Fibroblast of lung (primary cell): ENCODE measurements around the gene ENOX1. TPM values are rescaled to one million over a fixed set of nuclear protein-coding genes. Genes with fewer than 3 reads are reported as not detected.

Experiments used
- DNase-seq, 2 donors: peaks; one replicate each; pipeline versions ENCODE4 v3.0.0 to v3.0.0-alpha.2; 2010; ENCODE audit warnings: low read depth in 2 of 2
- H2AFZ ChIP-seq: 2 replicates; pipeline ENCODE4 v1.5.1; 2012; ENCODE audit warnings: low read length, control low read depth, inconsistent platforms
- H3K27ac ChIP-seq: 2 replicates; pipeline ENCODE4 v1.5.1; 2011; ENCODE audit warnings: low read length, control low read depth; ENCODE audit not compliant: insufficient read depth
- H3K27me3 ChIP-seq: 2 replicates; pipeline ENCODE4 v1.5.1; 2011; ENCODE audit warnings: mild to moderate bottlenecking, low read length; ENCODE audit not compliant: control insufficient read depth, insufficient read depth
- H3K36me3 ChIP-seq: 2 replicates; pipeline ENCODE4 v1.5.1; 2011; ENCODE audit warnings: low read length; ENCODE audit not compliant: control insufficient read depth, insufficient read depth
- H3K4me1 ChIP-seq: 2 replicates; pipeline ENCODE4 v1.5.1; 2011; ENCODE audit warnings: low read length; ENCODE audit not compliant: control insufficient read depth, insufficient read depth; ENCODE audit errors: extremely low read depth
- H3K4me2 ChIP-seq: 2 replicates; pipeline ENCODE4 v1.5.1; 2011; ENCODE audit warnings: low read length, control low read depth; ENCODE audit not compliant: insufficient read depth; ENCODE audit errors: extremely low read depth
- H3K4me3 ChIP-seq, 4 experiments: fragments of 200-600 bp in 1 of 4; sonication (generic) in 1 of 4; replicated peaks in 1 of 4; 2 replicates each; pipeline ENCODE4 v1.5.1; 2011 to 2016; ENCODE audit warnings: low read length in 4 of 4, low read depth in 3 of 4, mild to moderate bottlenecking in 3 of 4, control low read depth in 2 of 4, inconsistent platforms in 1 of 4, mixed read lengths in 1 of 4; ENCODE audit not compliant: insufficient read depth in 1 of 4; ENCODE audit errors: control extremely low read depth in 1 of 4
- H3K79me2 ChIP-seq: 2 replicates; pipeline ENCODE4 v1.5.1; 2012; ENCODE audit warnings: mild to moderate bottlenecking, low read length, inconsistent platforms; ENCODE audit not compliant: control insufficient read depth, insufficient read depth
- H3K9ac ChIP-seq: 2 replicates; pipeline ENCODE4 v1.5.1; 2011; ENCODE audit warnings: mild to moderate bottlenecking, low read length, control low read depth; ENCODE audit not compliant: insufficient read depth
- H3K9me3 ChIP-seq: 2 replicates; pipeline ENCODE4 v1.5.1; 2012; ENCODE audit warnings: low read depth, low read length; ENCODE audit not compliant: control insufficient read depth, insufficient read depth
- H4K20me1 ChIP-seq: 2 replicates; pipeline ENCODE4 v1.5.1; 2011; ENCODE audit warnings: low read length; ENCODE audit not compliant: control insufficient read depth, insufficient read depth; ENCODE audit errors: extremely low read depth
- CTCF ChIP-seq, 2 donors: IDR thresholded peaks in 1 of 2; conservative IDR thresholded peaks in 1 of 2; 1 replicate in 1 of 2; 2 replicates in 1 of 2; pipeline ENCODE4 v1.5.1; 2011 to 2012; ENCODE audit warnings: low read length in 2 of 2, control low read depth in 1 of 2, inconsistent platforms in 1 of 2, low read depth in 1 of 2, mild to moderate bottlenecking in 1 of 2
- EZH2 ChIP-seq: IDR thresholded peaks from 2 replicates; pipeline ENCODE4 v1.5.1; 2012; ENCODE audit warnings: low read length, control low read depth, mild to moderate bottlenecking; ENCODE audit errors: missing control alignments
- polyA plus RNA-seq, 2 donors: library from polyadenylated mRNA; depleted of rRNA in 1 of 2; stranded (reverse) in 1 of 2; unstranded in 1 of 2; fragments of >200 nt; gene quantifications; 2 replicates each; pipeline ENCODE4 v1.2.1, GENCODE V29; 2011 to 2012; ENCODE audit warnings: missing spikeins in 1 of 2
- total RNA-seq: library from RNA; depleted of rRNA; stranded (reverse); fragments of >200 nt; gene quantifications from 2 replicates; pipeline ENCODE4 v1.2.1, GENCODE V29; 2014

The ENOX1 gene
- total and polyA plus RNA-seq, 2 donors (not counting 1 experiment from before 2014, with no cell fraction given) = 3.5 to 7.6 TPM

GRCh38 chr13:43780666-43781065 is 6.1 kb downstream of the ENOX1 start:
- no peaks in the 10 kb centered on the region for H3K27me3 ChIP-seq
- no peak overlapping the region for H2AFZ ChIP-seq
- no peak overlapping the region for H3K4me2 ChIP-seq
- no peaks in the 10 kb centered on the region for H3K4me1 ChIP-seq
- no peaks in the 10 kb centered on the region for H3K9me3 ChIP-seq
- H4K20me1 ChIP-seq = no peaks in the 10 kb centered on the region
- DNase-seq = no peak
- no peaks in the 10 kb centered on the region for H3K79me2 ChIP-seq
- H3K9ac ChIP-seq = no peak overlapping the region
- H3K27ac ChIP-seq = no peak overlapping the region
- no peaks in the 10 kb centered on the region for H3K36me3 ChIP-seq
- TF ChIP-seq EZH2 = no peak
- no peak for TF ChIP-seq CTCF (conservative IDR thresholded peaks at IDR 0.05 in 1 of 2, IDR thresholded peaks at IDR 0.05 in 1 of 2; ENCODE audit: low read depth in 1 of 2, low read length in 2 of 2)
- no peak overlapping the region for H3K4me3 ChIP-seq

GRCh38 chr13:43776501-43777079 is 10.2 kb downstream of the ENOX1 start:
- Histone ChIP-seq H3K4me2 (no peak overlapping the region), H3K4me3 (no peak overlapping the region), H2AFZ (no peak overlapping the region), H3K9ac (no peak overlapping the region), H3K79me2 (no peaks in the 10 kb centered on the region), H3K36me3 (no peaks in the 10 kb centered on the region), H3K9me3 (no peaks in the 10 kb centered on the region), H3K27ac (no peak overlapping the region), H4K20me1 (no peaks in the 10 kb centered on the region), H3K4me1 (no peaks in the 10 kb centered on the region), H3K27me3 (no peaks in the 10 kb centered on the region)
- DNase-seq = no peak
- TF ChIP-seq EZH2 (no peak), CTCF (conservative IDR thresholded peaks at IDR 0.05 in 1 of 2, IDR thresholded peaks at IDR 0.05 in 1 of 2; ENCODE audit: low read depth in 1 of 2, low read length in 2 of 2) (no peak)

- H3K27me3 ChIP-seq = no peaks in the 10 kb centered on the region
- H3K79me2 ChIP-seq = no peaks in the 10 kb centered on the region
- no peaks in the 10 kb centered on the region for H3K9me3 ChIP-seq
- no peaks in the 10 kb centered on the region for H3K4me1 ChIP-seq
- H2AFZ ChIP-seq = no peak overlapping the region
- H3K36me3 ChIP-seq = no peaks in the 10 kb centered on the region
- H3K9ac ChIP-seq = no peak overlapping the region
- no peaks in the 10 kb centered on the region for H4K20me1 ChIP-seq
- H3K4me2 ChIP-seq = no peak overlapping the region
- H3K27ac ChIP-seq = no peak overlapping the region
- no peak for DNase-seq
- TF ChIP-seq CTCF (conservative IDR thresholded peaks at IDR 0.05 in 1 of 2, IDR thresholded peaks at IDR 0.05 in 1 of 2; ENCODE audit: low read depth in 1 of 2, low read length in 2 of 2) (no peak), EZH2 (no peak)
- no peak overlapping the region for H3K4me3 ChIP-seq
These were observed 10.8 kb downstream of the ENOX1 start for GRCh38 chr13:43776006-43776405.
